Mesendoderm (in vitro differentiated cells): ENCODE data around the gene CCDC137.
A peak's percentile ranks its signal among the peaks of the same experiment; 100 is the strongest.

Source experiments
- DNase-seq: peaks from one replicate; pipeline ENCODE4 v3.0.0; 2013
- H2AK5ac ChIP-seq: 2 replicates; pipeline ENCODE4 v1.6.1; 2013; ENCODE audit warnings: low read length, inconsistent platforms
- H2BK120ac ChIP-seq: 2 replicates; pipeline ENCODE4 v1.6.1; 2013; ENCODE audit warnings: low read depth, mild to moderate bottlenecking, low read length, moderate library complexity, mixed read lengths
- H2BK15ac ChIP-seq: replicated peaks from 2 replicates; pipeline ENCODE4 v1.6.1; 2013; ENCODE audit warnings: low read depth, mild to moderate bottlenecking, moderate library complexity
- H2BK5ac ChIP-seq: 2 replicates; pipeline ENCODE4 v1.6.1; 2013; ENCODE audit warnings: low read length, inconsistent platforms
- H3K18ac ChIP-seq: 2 replicates; pipeline ENCODE4 v1.6.1; 2013; ENCODE audit warnings: mild to moderate bottlenecking, low read length, mixed read lengths
- H3K23ac ChIP-seq: one replicate; pipeline ENCODE4 v1.6.1; 2013; ENCODE audit warnings: low read length
- H3K27ac ChIP-seq: 2 replicates; pipeline ENCODE4 v1.5.1; 2013; ENCODE audit warnings: low read depth, mild to moderate bottlenecking, inconsistent platforms, low read length, moderate library complexity
- H3K27me3 ChIP-seq: 2 replicates; pipeline ENCODE4 v1.6.1; 2013; ENCODE audit warnings: low read length, control low read depth, mild to moderate bottlenecking, inconsistent platforms; ENCODE audit not compliant: insufficient read depth, poor library complexity
- H3K36me3 ChIP-seq: 2 replicates; pipeline ENCODE4 v1.6.1; 2013; ENCODE audit warnings: low read length, inconsistent platforms; ENCODE audit not compliant: control insufficient read depth, insufficient read depth
- H3K4ac ChIP-seq: one replicate; pipeline ENCODE4 v1.6.1; 2013; ENCODE audit warnings: low read depth, mild to moderate bottlenecking, low read length, moderate library complexity
- H3K4me1 ChIP-seq: 2 replicates; pipeline ENCODE4 v1.6.1; 2013; ENCODE audit warnings: low read depth, low read length, inconsistent platforms; ENCODE audit not compliant: control insufficient read depth
- H3K4me2 ChIP-seq: 2 replicates; pipeline ENCODE4 v1.6.1; 2013; ENCODE audit warnings: low read length
- H3K4me3 ChIP-seq: 2 replicates; pipeline ENCODE4 v1.5.1; 2013; ENCODE audit warnings: mild to moderate bottlenecking, low read length
- H3K56ac ChIP-seq: one replicate; pipeline ENCODE4 v1.6.1; 2013; ENCODE audit warnings: low read length
- H3K79me1 ChIP-seq: 2 replicates; pipeline ENCODE4 v1.6.1; 2013; ENCODE audit warnings: low read length, inconsistent platforms
- H3K79me2 ChIP-seq: 2 replicates; pipeline ENCODE4 v1.6.1; 2013; ENCODE audit warnings: mild to moderate bottlenecking, low read length; ENCODE audit not compliant: control insufficient read depth, insufficient read depth
- H3K9ac ChIP-seq: 2 replicates; pipeline ENCODE4 v1.6.1; 2013; ENCODE audit warnings: low read length, inconsistent platforms
- H4K5ac ChIP-seq: one replicate; pipeline ENCODE4 v1.6.1; 2013; ENCODE audit warnings: low read length
- H4K8ac ChIP-seq: one replicate; pipeline ENCODE4 v1.6.1; 2013; ENCODE audit warnings: low read depth, mild to moderate bottlenecking, control low read depth, low read length, moderate library complexity
- WGBS: extraction: QIAGEN DNeasy Blood & Tissue Kit; methylation state at CpG from one replicate; pipeline ENCODE4 v1.1.7; 2013; ENCODE audit warnings: low lambda C conversion rate, missing lambda C conversion rate; ENCODE audit not compliant: insufficient coverage; ENCODE audit errors: extremely low coverage; 5-methylcytosine and 5-hydroxymethylcytosine counted together

The CCDC137 gene

GRCh38 chr17:81717766-81718089 lies 51.2 kb downstream of the CCDC137 start:
- H3K56ac ChIP-seq = no peak overlapping the region
- no peak overlapping the region for H2BK5ac ChIP-seq
- WGBS = no CpG with 5 or more reads among the region's 9 CpGs
- no peak for DNase-seq
- no peak overlapping the region for H3K4ac ChIP-seq
- H3K27ac ChIP-seq = no peak overlapping the region
- no peak overlapping the region for H2BK120ac ChIP-seq
- no peak overlapping the region for H3K4me3 ChIP-seq
- no peak overlapping the region for H4K8ac ChIP-seq
- H3K4me1 ChIP-seq = peaks cover 2% of the 10 kb centered on the region
- H3K23ac ChIP-seq = no peak overlapping the region
- H3K4me2 ChIP-seq = no peak overlapping the region
- peaks cover 2% of the 10 kb centered on the region for H3K79me1 ChIP-seq
- no peaks in the 10 kb centered on the region for H3K79me2 ChIP-seq
- H2BK15ac ChIP-seq = no peak overlapping the region
- H3K27me3 ChIP-seq = no peaks in the 10 kb centered on the region
- H3K36me3 ChIP-seq = no peaks in the 10 kb centered on the region
- H4K5ac ChIP-seq = no peak overlapping the region
- no peak overlapping the region for H2AK5ac ChIP-seq
- H3K9ac ChIP-seq = no peak overlapping the region
- H3K18ac ChIP-seq = no peak overlapping the region

GRCh38 chr17:81719410-81720266 lies 53.1 kb downstream of the CCDC137 start:
- no peak overlapping the region for H3K4me3 ChIP-seq
- no peak overlapping the region for H2AK5ac ChIP-seq
- no peak for DNase-seq
- no peak overlapping the region for H3K4me2 ChIP-seq
- H3K79me1 ChIP-seq = no peaks in the 10 kb centered on the region
- H3K27ac ChIP-seq = no peak overlapping the region
- H3K23ac ChIP-seq = no peak overlapping the region
- no peak overlapping the region for H2BK15ac ChIP-seq
- H3K4ac ChIP-seq = no peak overlapping the region
- H3K36me3 ChIP-seq = no peaks in the 10 kb centered on the region
- no peak overlapping the region for H2BK5ac ChIP-seq
- no peak overlapping the region for H4K5ac ChIP-seq
- no peak overlapping the region for H2BK120ac ChIP-seq
- no peak overlapping the region for H4K8ac ChIP-seq
- no peaks in the 10 kb centered on the region for H3K4me1 ChIP-seq
- H3K27me3 ChIP-seq = no peaks in the 10 kb centered on the region
- H3K18ac ChIP-seq = no peak overlapping the region
- H3K56ac ChIP-seq = no peak overlapping the region
- H3K79me2 ChIP-seq = no peaks in the 10 kb centered on the region
- H3K9ac ChIP-seq = no peak overlapping the region
- WGBS = no CpG with 5 or more reads among the region's 33 CpGs

GRCh38 chr17:81720267-81721071 lies 53.9 kb downstream of the CCDC137 start:
- Histone ChIP-seq H3K79me2 (no peaks in the 10 kb centered on the region), H4K5ac (no peak overlapping the region), H2BK15ac (no peak overlapping the region), H3K18ac (no peak overlapping the region), H3K4me3 (no peak overlapping the region), H3K79me1 (no peaks in the 10 kb centered on the region), H2AK5ac (no peak overlapping the region), H3K23ac (no peak overlapping the region), H3K27ac (no peak overlapping the region), H2BK5ac (no peak overlapping the region), H3K4ac (no peak overlapping the region), H3K56ac (no peak overlapping the region), H3K36me3 (no peaks in the 10 kb centered on the region), H2BK120ac (no peak overlapping the region), H3K27me3 (no peaks in the 10 kb centered on the region), H4K8ac (no peak overlapping the region), H3K4me1 (no peaks in the 10 kb centered on the region), H3K4me2 (no peak overlapping the region), H3K9ac (no peak overlapping the region)
- no CpG with 5 or more reads among the region's 33 CpGs for WGBS
- DNase-seq = no peak

GRCh38 chr17:81722184-81723120 lies 55.9 kb downstream of the CCDC137 start:
- Histone ChIP-seq H3K23ac (no peak overlapping the region), H3K18ac (no peak overlapping the region), H4K5ac (no peak overlapping the region), H3K56ac (peak overlapping the region; percentile 7), H3K9ac (no peak overlapping the region), H3K4ac (no peak overlapping the region), H3K4me2 (no peak overlapping the region), H2BK15ac (no peak overlapping the region), H3K4me3 (no peak overlapping the region), H2BK5ac (no peak overlapping the region), H3K4me1 (no peaks in the 10 kb centered on the region), H2BK120ac (no peak overlapping the region), H4K8ac (no peak overlapping the region), H3K27me3 (no peaks in the 10 kb centered on the region), H3K79me1 (no peaks in the 10 kb centered on the region), H3K36me3 (no peaks in the 10 kb centered on the region), H3K27ac (no peak overlapping the region), H2AK5ac (no peak overlapping the region), H3K79me2 (no peaks in the 10 kb centered on the region)
- DNase-seq = no peak
- no CpG with 5 or more reads among the region's 10 CpGs for WGBS
